Esophagus squamous epithelium (tissue), 5 donors: ENCODE measurements around the gene NECTIN2. TPM values are rescaled to one million over a fixed set of nuclear protein-coding genes. Genes with fewer than 3 reads are reported as not detected.
"Not testable (repeated sequence)": the region's sequence is repeated elsewhere in the genome, so short reads cannot be mapped to it uniquely, and the experiment has no call there.

Source experiments
- DNase-seq: peaks from one replicate; lab custom pipeline; 2025; lab: John Stamatoyannopoulos, UW
- H3K27ac ChIP-seq, 4 donors: fragments of 200-600 bp; sonication (generic); one replicate each; pipeline ENCODE4 v1.5.1; 2016 to 2019; ENCODE audit warnings: mild to moderate bottlenecking in 1 of 4
- H3K27me3 ChIP-seq, 4 donors: fragments of 200-600 bp; sonication (generic); 1 replicate in 3 of 4; 2 replicates in 1 of 4; pipeline versions ENCODE4 v1.5.1 to v1.6.0; 2017 to 2021; ENCODE audit warnings: antibody characterized with exemption in 1 of 4
- H3K36me3 ChIP-seq, 3 donors: fragments of 200-600 bp; sonication (generic); one replicate each; pipeline ENCODE4 v1.5.1; 2016 to 2019
- H3K4me1 ChIP-seq, 3 donors: fragments of 200-600 bp; sonication (generic); one replicate each; pipeline ENCODE4 v1.5.1; 2017 to 2019
- H3K4me3 ChIP-seq, 4 donors: fragments of 200-600 bp; sonication (generic); 1 replicate in 3 of 4; 2 replicates in 1 of 4; pipeline ENCODE4 v1.5.1; 2016 to 2019; ENCODE audit warnings: mild to moderate bottlenecking in 2 of 4, moderate library complexity in 1 of 4
- H3K9me3 ChIP-seq, 3 donors: fragments of 200-600 bp; sonication (generic); one replicate each; pipeline ENCODE4 v1.5.1; 2016 to 2019
- CTCF ChIP-seq, 6 experiments: fragments of 450-650 bp in 4 of 6; fragments of 200-600 bp in 2 of 6; sonication (generic) in 2 of 6; IDR thresholded peaks; one replicate each; pipeline ENCODE4 v1.5.1; 2016 to 2019; ENCODE audit warnings: antibody characterized with exemption in 6 of 6, mild to moderate bottlenecking in 4 of 6, moderate library complexity in 4 of 6
- POLR2A ChIP-seq, 4 donors: fragments of 450-650 bp; IDR thresholded peaks; one replicate each; pipeline ENCODE4 v1.6.1; 2017; ENCODE audit warnings: antibody characterized with exemption in 4 of 4, mild to moderate bottlenecking in 4 of 4, moderate library complexity in 3 of 4
- WGBS, 2 donors: methylation state at CpG; one replicate each; pipeline ENCODE4 v1.1.5; 2018; 5-methylcytosine and 5-hydroxymethylcytosine counted together
- intact Hi-C: fragments of 100-400 bp; cut with DNase I; formaldehyde crosslinking; loops from one replicate; pipeline ENCODE4 v1.15.0; 2022
- total RNA-seq, 4 donors: library from RNA; depleted of rRNA; stranded (reverse); fragments of >200 nt; gene quantifications; one replicate each; pipeline ENCODE4 v1.1.0, GENCODE V29; 2016
- donor health status: DM: yes; HTN: yes; CAD: no.

Gene NECTIN2
- total RNA-seq, 4 donors from 2014 or later: 42.9 to 103 (median 60.9) TPM

GRCh38 chr19:44887648-44888047, 41.6 kb downstream of the NECTIN2 start:
- H3K4me3 ChIP-seq: no peak overlapping the region
- no peak overlapping the region for H3K27ac ChIP-seq
- no peaks in the 10 kb centered on the region for H3K9me3 ChIP-seq
- intact Hi-C loops: no loop called here
- peaks cover 0 to 68% (median 0%) of the 10 kb centered on the region in 3 donors for H3K36me3 ChIP-seq
- H3K27me3 ChIP-seq: no peaks in the 10 kb centered on the region
- TF ChIP-seq POLR2A (IDR thresholded peaks at IDR 0.05) (no peak), CTCF (IDR thresholded peaks at IDR 0.05) (no peak)
- H3K4me1 ChIP-seq: peaks cover 15 to 22% (median 19%) of the 10 kb centered on the region in 3 donors
- 81 to 93% methylated on average over 4 of the region's 4 CpGs for WGBS, 2 donors
- no peak for DNase-seq

- H3K27me3 ChIP-seq, DNase-seq, intact Hi-C loops, H3K4me3 ChIP-seq, H3K9me3 ChIP-seq, H3K27ac ChIP-seq: not testable (repeated sequence)
- WGBS, 2 donors: 90 to 97% methylated on average over 3 of the region's 5 CpGs
- peaks cover 15 to 29% (median 20%) of the 10 kb centered on the region in 3 donors for H3K4me1 ChIP-seq
- H3K36me3 ChIP-seq: peaks cover 2 to 68% (median 6%) of the 10 kb centered on the region in 3 donors
Measured at GRCh38 chr19:44888335-44888734, 42.2 kb downstream of the NECTIN2 start.

GRCh38 chr19:44889830-44890365, 43.8 kb downstream of the NECTIN2 start:
- 55 to 58% methylated on average over 17 of the region's 17 CpGs for WGBS, 2 donors
- DNase-seq: no peak
- H3K27me3 ChIP-seq: no peaks in the 10 kb centered on the region
- H3K4me3 ChIP-seq: peak overlapping the region; percentile 34 to 98 (median 77)
- TF ChIP-seq POLR2A (IDR thresholded peaks at IDR 0.05): no peak
- TF ChIP-seq CTCF (IDR thresholded peaks at IDR 0.05): no peak
- H3K9me3 ChIP-seq: no peaks in the 10 kb centered on the region
- peaks cover 12 to 68% (median 16%) of the 10 kb centered on the region in 3 donors for H3K36me3 ChIP-seq
- peak overlapping the region; percentile 86 to 99 (median 93) for H3K27ac ChIP-seq
- H3K4me1 ChIP-seq: peaks cover 15 to 32% (median 20%) of the 10 kb centered on the region in 3 donors
- intact Hi-C loops: no loop called here

GRCh38 chr19:44890366-44891015, 44.4 kb downstream of the NECTIN2 start:
- H3K27ac ChIP-seq: peak overlapping the region; percentile 86 to 99 (median 93)
- H3K36me3 ChIP-seq: peaks cover 12 to 68% (median 20%) of the 10 kb centered on the region in 3 donors
- 0% methylated on average over 14 to 21 of the region's 40 CpGs for WGBS, 2 donors

More at GRCh38 chr19:44890366-44891015, 44.4 kb downstream of the NECTIN2 start:
- TF ChIP-seq POLR2A (IDR thresholded peaks at IDR 0.05) (peak in 2 of 4 donors; percentile 35 to 46), CTCF (IDR thresholded peaks at IDR 0.05) (peak in 1 of 6 experiments; percentile 3)
- H3K4me1 ChIP-seq: peaks cover 15 to 32% (median 20%) of the 10 kb centered on the region in 3 donors
- peak; percentile 100 for DNase-seq
- intact Hi-C loops: no loop called here
- peak overlapping the region; percentile 34 to 98 (median 77) for H3K4me3 ChIP-seq
- H3K9me3 ChIP-seq: no peaks in the 10 kb centered on the region
- H3K27me3 ChIP-seq: no peaks in the 10 kb centered on the region
